HG02884 (cell line): Measurements from ENCODE around the gene ADGB.
"Not testable (repeated sequence)": the region's sequence is repeated elsewhere in the genome, so short reads cannot be mapped to it uniquely, and the experiment has no call there.

Experiments
- ATAC-seq: cut with Tn5 transposase; IDR thresholded peaks from one replicate; pipeline ENCODE4 v1.9.1; 2021; ENCODE audit warnings: mild to moderate bottlenecking, moderate library complexity; ENCODE audit not compliant: unreplicated experiment

Gene ADGB

GRCh38 chr6:146598772-146599405 lies at the start of gene ADGB:
Gene ADGB (plus strand): TSS chr6:146598972. CDS start chr6:146599041, 69 bp downstream.
- no peak for ATAC-seq

- ATAC-seq, result no peak
Measured at GRCh38 chr6:146550911-146551310, 47.9 kb upstream of the ADGB start.

GRCh38 chr6:146551545-146551944 lies 47.2 kb upstream of the ADGB start:
- ATAC-seq, result no peak

GRCh38 chr6:146553377-146554135 lies 45.2 kb upstream of the ADGB start:
- ATAC-seq, result no peak

GRCh38 chr6:146560607-146561006 lies 38.2 kb upstream of the ADGB start:
- no peak for ATAC-seq

GRCh38 chr6:146566661-146567060 lies 32.1 kb upstream of the ADGB start:
- not testable (repeated sequence) for ATAC-seq

GRCh38 chr6:146568619-146569018 lies 30.2 kb upstream of the ADGB start:
- not testable (repeated sequence) for ATAC-seq

- ATAC-seq, result no peak
Measured at GRCh38 chr6:146574211-146574610, 24.6 kb upstream of the ADGB start.

GRCh38 chr6:146578054-146578453 lies 20.7 kb upstream of the ADGB start:
- ATAC-seq, result no peak

GRCh38 chr6:146581968-146582367 lies 16.8 kb upstream of the ADGB start:
- no peak for ATAC-seq

- ATAC-seq, result no peak
Measured at GRCh38 chr6:146582857-146583256, 15.9 kb upstream of the ADGB start.

- ATAC-seq, result no peak
Measured at GRCh38 chr6:146583966-146584365, 14.8 kb upstream of the ADGB start.

GRCh38 chr6:146587459-146587858 lies 11.3 kb upstream of the ADGB start:
- ATAC-seq, result no peak

GRCh38 chr6:146590492-146590891 lies 8.3 kb upstream of the ADGB start:
- no peak for ATAC-seq

- ATAC-seq, result no peak
Measured at GRCh38 chr6:146592451-146592850, 6.3 kb upstream of the ADGB start.

GRCh38 chr6:146593986-146594385 lies 4.8 kb upstream of the ADGB start:
- no peak for ATAC-seq

- ATAC-seq, result no peak
Measured at GRCh38 chr6:146594495-146594894, 4.3 kb upstream of the ADGB start.

- ATAC-seq, result no peak
Measured at GRCh38 chr6:146595972-146596731, 2.6 kb upstream of the ADGB start.

- no peak for ATAC-seq
Measured at GRCh38 chr6:146601352-146601751, 2.6 kb downstream of the ADGB start.

GRCh38 chr6:146602526-146602925 lies 3.8 kb downstream of the ADGB start:
- ATAC-seq, result no peak

- ATAC-seq, result no peak
Measured at GRCh38 chr6:146613947-146614346, 15.2 kb downstream of the ADGB start.

- ATAC-seq, result no peak
Measured at GRCh38 chr6:146620655-146621054, 21.9 kb downstream of the ADGB start.
